B cell (primary cell): ENCODE measurements around the gene EDN1. TPM values are rescaled to one million over a fixed set of nuclear protein-coding genes. Genes with fewer than 3 reads are reported as not detected.

Source experiments
- ATAC-seq: fragments of 200-7000 bp; cut with Tn5 transposase; one replicate; pipeline ENCODE4 v1.10.0; 2021; ENCODE audit warnings: low read depth, mild to moderate bottlenecking, moderate number of reproducible peaks, moderate library complexity
- CTCF ChIA-PET: fragments of 350-600 bp; sonication (Branson Sonifier 250); formaldehyde crosslinking; loops from one replicate; lab custom pipeline; 2021; ENCODE audit warnings: antibody characterized with exemption, inconsistent platforms; lab: Charles Lee
- POLR2A ChIA-PET: fragments of 350-600 bp; sonication (Branson Sonifier 250); formaldehyde crosslinking; loops from one replicate; lab custom pipeline; 2021; ENCODE audit warnings: antibody characterized with exemption; lab: Charles Lee
- DNase-seq: peaks from one replicate; pipeline ENCODE4 v3.0.0; 2013
- H2AFZ ChIP-seq: 2 replicates; pipeline ENCODE4 v1.6.1; 2012; ENCODE audit warnings: mild to moderate bottlenecking, low read depth, low read length; ENCODE audit not compliant: insufficient read depth, poor library complexity, severe bottlenecking
- H3K27ac ChIP-seq, 2 donors: 1 replicate in 1 of 2; 2 replicates in 1 of 2; pipeline ENCODE4 v1.5.1; 2012 to 2013; ENCODE audit warnings: low read length in 2 of 2, mild to moderate bottlenecking in 2 of 2, moderate library complexity in 1 of 2
- H3K27me3 ChIP-seq, 4 experiments: fragments of 200-600 bp in 1 of 4; sonication (generic) in 1 of 4; replicated peaks in 1 of 4; 1 replicate in 2 of 4; 2 replicates in 2 of 4; pipeline versions ENCODE4 v1.6.1 to v1.7.0; 2013 to 2016; ENCODE audit warnings: low read length in 3 of 4, mild to moderate bottlenecking in 2 of 4, mixed read lengths in 1 of 4, moderate library complexity in 1 of 4; ENCODE audit not compliant: insufficient read depth in 4 of 4, control insufficient read depth in 3 of 4; ENCODE audit errors: control extremely low read depth in 1 of 4
- H3K36me3 ChIP-seq, 2 experiments: replicated peaks in 1 of 2; 1 replicate in 1 of 2; 2 replicates in 1 of 2; pipeline versions ENCODE4 v1.6.1 to v1.7.1; 2013; ENCODE audit warnings: low read length in 1 of 2; ENCODE audit not compliant: insufficient read depth in 2 of 2, control insufficient read depth in 1 of 2; ENCODE audit errors: control extremely low read depth in 1 of 2, extremely low read depth in 1 of 2
- H3K4me1 ChIP-seq, 2 donors: fragments of 200-600 bp in 1 of 2; sonication (generic) in 1 of 2; 1 replicate in 1 of 2; 2 replicates in 1 of 2; pipeline versions ENCODE4 v1.5.1 to v1.6.1; 2013 to 2017; ENCODE audit warnings: low read length in 2 of 2; ENCODE audit not compliant: control insufficient read depth in 2 of 2, insufficient read depth in 2 of 2
- H3K4me2 ChIP-seq: replicated peaks from 2 replicates; pipeline ENCODE3; 2012; ENCODE audit warnings: mild to moderate bottlenecking, low read depth, low read length; ENCODE audit not compliant: poor library complexity, severe bottlenecking
- H3K4me3 ChIP-seq, 5 experiments: fragments of 200-600 bp in 1 of 5; sonication (generic) in 1 of 5; 1 replicate in 3 of 5; 2 replicates in 2 of 5; pipeline versions ENCODE4 v1.5.1 to v1.7.0; 2011 to 2016; ENCODE audit warnings: low read length in 4 of 5, mild to moderate bottlenecking in 4 of 5, low read depth in 2 of 5, control low read depth in 1 of 5, moderate library complexity in 1 of 5; ENCODE audit not compliant: insufficient read depth in 1 of 5; ENCODE audit errors: control extremely low read depth in 1 of 5, extremely low read depth in 1 of 5
- H3K79me2 ChIP-seq: fragments of 200-600 bp; sonication (generic); one replicate; pipeline ENCODE4 v1.6.0; 2016; ENCODE audit warnings: low read length; ENCODE audit not compliant: control insufficient read depth, insufficient read depth
- H3K9ac ChIP-seq: fragments of 200-600 bp; sonication (generic); 2 replicates; pipeline ENCODE4 v1.6.1; 2017; ENCODE audit warnings: mild to moderate bottlenecking, low read length, moderate library complexity
- H3K9me3 ChIP-seq, 3 donors: one replicate each; pipeline versions ENCODE4 v1.6.1 to v1.7.1; 2013; ENCODE audit warnings: low read length in 2 of 3; ENCODE audit not compliant: control insufficient read depth in 2 of 3, insufficient read depth in 1 of 3; ENCODE audit errors: control extremely low read depth in 1 of 3
- H4K20me1 ChIP-seq: 2 replicates; pipeline ENCODE4 v1.6.0; 2012; ENCODE audit warnings: mild to moderate bottlenecking, low read length; ENCODE audit not compliant: insufficient read depth, control insufficient read depth, poor library complexity, severe bottlenecking
- H3K27ac Mint-ChIP-seq: one replicate; pipeline ENCODE4 v1.8.0; 2021; ENCODE audit warnings: mixed read lengths
- H3K27me3 Mint-ChIP-seq: one replicate; pipeline ENCODE4 v1.8.0; 2021; ENCODE audit warnings: mixed read lengths
- H3K4me1 Mint-ChIP-seq: one replicate; pipeline ENCODE4 v1.8.0; 2021; ENCODE audit warnings: mixed read lengths
- H3K4me3 Mint-ChIP-seq: one replicate; pipeline ENCODE4 v1.8.0; 2021; ENCODE audit warnings: mixed read lengths
- H3K9me3 Mint-ChIP-seq: one replicate; pipeline ENCODE4 v1.8.0; 2022; ENCODE audit warnings: mixed read lengths; ENCODE audit not compliant: insufficient read depth
- EZH2 ChIP-seq: IDR thresholded peaks from 2 replicates; pipeline ENCODE4 v1.6.1; 2012; ENCODE audit warnings: borderline replicate concordance, low read depth, mild to moderate bottlenecking, moderate library complexity, low read length; ENCODE audit not compliant: insufficient read depth, poor library complexity, severe bottlenecking
- WGBS: methylation state at CpG from one replicate; pipeline ENCODE4 v1.1.5; 2013; ENCODE audit warnings: missing lambda C conversion rate; ENCODE audit not compliant: insufficient coverage; 5-methylcytosine and 5-hydroxymethylcytosine counted together
- intact Hi-C: fragments of 100-400 bp; cut with micrococcal nuclease; formaldehyde crosslinking; loops from one replicate; pipeline ENCODE4 v1.10.0; 2022
- polyA plus RNA-seq: library from polyadenylated mRNA; depleted of rRNA; stranded (reverse); fragments of >200 nt; gene quantifications from 2 replicates; pipeline ENCODE4 v1.2.3, GENCODE V29; 2012
- total RNA-seq, 2 donors: library from RNA; stranded (reverse); fragments of 120-200 nt in 1 of 2; gene quantifications; 1 replicate in 1 of 2; 2 replicates in 1 of 2; pipeline versions ENCODE4 v1.2.3 to v1.2.4, GENCODE V29; 2013 to 2022
- TF ChIP-seq, protein P1 (sequence below): fragments of 200-600 bp; IDR thresholded peaks from one replicate; pipeline ENCODE4 v1.8.0; 2022; ENCODE audit warnings: antibody characterized with exemption, mild to moderate bottlenecking

The EDN1 gene
- total and polyA plus RNA-seq, 2 donors (not counting 1 experiment from before 2014, with no cell fraction given): 1.4 to 2.1 TPM

GRCh38 chr6:12275107-12275506 is 15.1 kb upstream of the EDN1 start:
- Histone ChIP-seq H3K9ac (no peak overlapping the region), H2AFZ (no peak overlapping the region), H3K27me3 (no peaks in the 10 kb centered on the region), H3K4me3 (no peak overlapping the region), H3K4me1 (peaks cover 0 to 4% of the 10 kb centered on the region in 2 donors), H3K79me2 (no peaks in the 10 kb centered on the region), H3K9me3 (peaks cover 3 to 9% (median 5%) of the 10 kb centered on the region in 3 donors), H3K36me3 (no peaks in the 10 kb centered on the region), H3K27ac (no peak overlapping the region), H3K4me2 (no peak overlapping the region), H4K20me1 (no peaks in the 10 kb centered on the region)
- CTCF ChIA-PET: interaction anchor here (0.5 kb wide), 1 partner anchor 614 kb away, joined by 5 read pairs; no protein-coding TSS in a partner anchor
- ATAC-seq (no peak), DNase-seq (no peak)
- 60% methylated on average over 2 of the region's 2 CpGs for WGBS
- Mint-ChIP-seq H3K9me3 (peaks cover 6% of the 10 kb centered on the region), H3K27me3 (peaks cover 9% of the 10 kb centered on the region), H3K27ac (no peak overlapping the region), H3K4me3 (no peak overlapping the region), H3K4me1 (peaks cover 8% of the 10 kb centered on the region)
- POLR2A ChIA-PET: no interaction called here
- TF ChIP-seq, protein P1, sequence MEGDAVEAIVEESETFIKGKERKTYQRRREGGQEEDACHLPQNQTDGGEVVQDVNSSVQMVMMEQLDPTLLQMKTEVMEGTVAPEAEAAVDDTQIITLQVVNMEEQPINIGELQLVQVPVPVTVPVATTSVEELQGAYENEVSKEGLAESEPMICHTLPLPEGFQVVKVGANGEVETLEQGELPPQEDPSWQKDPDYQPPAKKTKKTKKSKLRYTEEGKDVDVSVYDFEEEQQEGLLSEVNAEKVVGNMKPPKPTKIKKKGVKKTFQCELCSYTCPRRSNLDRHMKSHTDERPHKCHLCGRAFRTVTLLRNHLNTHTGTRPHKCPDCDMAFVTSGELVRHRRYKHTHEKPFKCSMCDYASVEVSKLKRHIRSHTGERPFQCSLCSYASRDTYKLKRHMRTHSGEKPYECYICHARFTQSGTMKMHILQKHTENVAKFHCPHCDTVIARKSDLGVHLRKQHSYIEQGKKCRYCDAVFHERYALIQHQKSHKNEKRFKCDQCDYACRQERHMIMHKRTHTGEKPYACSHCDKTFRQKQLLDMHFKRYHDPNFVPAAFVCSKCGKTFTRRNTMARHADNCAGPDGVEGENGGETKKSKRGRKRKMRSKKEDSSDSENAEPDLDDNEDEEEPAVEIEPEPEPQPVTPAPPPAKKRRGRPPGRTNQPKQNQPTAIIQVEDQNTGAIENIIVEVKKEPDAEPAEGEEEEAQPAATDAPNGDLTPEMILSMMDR: no peak
- TF ChIP-seq EZH2: no peak
- intact Hi-C loops: no loop called here

DNA sequence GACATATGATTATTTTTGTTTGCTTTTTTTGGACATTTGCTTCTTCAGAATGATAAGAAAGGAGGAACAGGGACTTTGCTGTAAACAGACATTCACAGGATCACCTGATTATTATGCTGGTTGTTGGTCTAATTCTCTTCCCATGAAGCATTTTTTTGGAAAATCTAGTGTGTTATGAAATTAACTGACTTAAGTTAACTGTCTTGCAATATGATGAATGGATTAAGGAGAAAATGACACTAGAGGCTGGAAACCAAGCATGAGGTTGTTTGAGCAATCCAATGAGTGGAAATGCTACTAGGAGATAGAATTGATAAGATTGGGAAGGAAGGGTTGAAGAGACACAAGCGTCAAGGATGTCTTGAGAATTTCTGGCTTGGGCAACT is 13.2 kb upstream of the EDN1 start:
- ATAC-seq: no peak
- intact Hi-C loops: no loop called here
- peaks cover 9% of the 10 kb centered on the region for H3K27me3 Mint-ChIP-seq
- DNase-seq: no peak
- WGBS: no CpG with 5 or more reads among the region's 1 CpG
- no peak overlapping the region for H3K27ac Mint-ChIP-seq
- no peak overlapping the region for H3K4me3 Mint-ChIP-seq
- H2AFZ ChIP-seq: no peak overlapping the region
- H3K9me3 Mint-ChIP-seq: peaks cover 2% of the 10 kb centered on the region
- H3K9ac ChIP-seq: no peak overlapping the region
- no peaks in the 10 kb centered on the region for H3K27me3 ChIP-seq
- peaks cover 0 to 5% (median 2%) of the 10 kb centered on the region in 3 donors for H3K9me3 ChIP-seq
- H3K36me3 ChIP-seq: no peaks in the 10 kb centered on the region
- POLR2A ChIA-PET: no interaction called here
- no peak overlapping the region for H3K27ac ChIP-seq
- peaks cover 8% of the 10 kb centered on the region for H3K4me1 Mint-ChIP-seq
- H3K4me2 ChIP-seq: no peak overlapping the region
- CTCF ChIA-PET: interaction anchor here (1.3 kb wide), 1 partner anchor 621 kb away, joined by 5 read pairs; no protein-coding TSS in a partner anchor
- no peak overlapping the region for H3K4me3 ChIP-seq
- no peak for TF ChIP-seq EZH2
- TF ChIP-seq, protein P1: no peak
- no peaks in the 10 kb centered on the region for H3K79me2 ChIP-seq
- H4K20me1 ChIP-seq: no peaks in the 10 kb centered on the region
- peaks cover 0 to 4% of the 10 kb centered on the region in 2 donors for H3K4me1 ChIP-seq
